GDM1 (cell line): ENCODE results near the gene DES.

ENCODE experiments used
- DNase-seq: peaks from one replicate; lab custom pipeline; 2025; lab: John Stamatoyannopoulos, UW

The DES gene

GRCh38 chr2:219453671-219454590 is 35.8 kb downstream of the DES start:
- no peak for DNase-seq

- no peak for DNase-seq
These were observed 37.4 kb downstream of the DES start for GRCh38 chr2:219455581-219455980.

- no peak for DNase-seq
These were observed 39.7 kb downstream of the DES start for GRCh38 chr2:219457784-219458369.

- DNase-seq = no peak
These were observed 40.8 kb downstream of the DES start for GRCh38 chr2:219458996-219459395.

GRCh38 chr2:219459460-219460311 is 41.5 kb downstream of the DES start:
- DNase-seq = no peak

GRCh38 chr2:219460424-219460926 is 42.3 kb downstream of the DES start:
- no peak for DNase-seq

GRCh38 chr2:219461047-219461514 is 42.9 kb downstream of the DES start:
- no peak for DNase-seq

GRCh38 chr2:219461669-219462068 is 43.5 kb downstream of the DES start:
- no peak for DNase-seq

- DNase-seq = no peak
These were observed 44.2 kb downstream of the DES start for GRCh38 chr2:219462349-219462748.

- DNase-seq = no peak
These were observed 46.3 kb downstream of the DES start for GRCh38 chr2:219464286-219465032.

GRCh38 chr2:219465659-219466561 is 47.7 kb downstream of the DES start:
- no peak for DNase-seq

GRCh38 chr2:219466816-219467735 is 48.9 kb downstream of the DES start:
- DNase-seq = no peak

GRCh38 chr2:219467736-219468075 is 49.5 kb downstream of the DES start:
- DNase-seq = no peak

- DNase-seq = no peak
These were observed 50.4 kb downstream of the DES start for GRCh38 chr2:219468410-219469185.

- DNase-seq = no peak
These were observed 51.1 kb downstream of the DES start for GRCh38 chr2:219469186-219469724.

GRCh38 chr2:219470429-219470828 is 52.3 kb downstream of the DES start:
- no peak for DNase-seq

GRCh38 chr2:219471476-219472371 is 53.5 kb downstream of the DES start:
- DNase-seq = no peak
